BLaER1 treated with 17β-estradiol and CSF1 and Interleukin-3, amounts not matched to agents 10 nM and 100 nM (cell line): ENCODE data around the gene TRRAP.

Source experiments
- H3K27ac ChIP-seq, 11 experiments: shearing (Covaris generic); formaldehyde crosslinking; 2 replicates each; pipeline ENCODE4 v1.8.1; 2022
- H3K27me3 ChIP-seq, 11 experiments: shearing (Covaris generic); formaldehyde crosslinking; 2 replicates each; pipeline ENCODE4 v1.8.1; 2022
- H3K36me3 ChIP-seq, 11 experiments: shearing (Covaris generic); formaldehyde crosslinking; 2 replicates each; pipeline ENCODE4 v1.8.1; 2022
- H3K4me1 ChIP-seq, 10 experiments: shearing (Covaris generic); formaldehyde crosslinking; 2 replicates each; pipeline ENCODE4 v1.8.1; 2022
- H3K4me2 ChIP-seq, 11 experiments: shearing (Covaris generic); formaldehyde crosslinking; 2 replicates each; pipeline ENCODE4 v1.8.1; 2022
- H3K4me3 ChIP-seq, 10 experiments: shearing (Covaris generic); formaldehyde crosslinking; 2 replicates each; pipeline ENCODE4 v1.8.1; 2022
- H3K9ac ChIP-seq, 11 experiments: shearing (Covaris generic); formaldehyde crosslinking; 2 replicates each; pipeline ENCODE4 v1.8.1; 2022
- H3K9me3 ChIP-seq, 11 experiments: shearing (Covaris generic); formaldehyde crosslinking; replicated peaks in 1 of 11; 2 replicates each; pipeline ENCODE4 v1.8.1; 2022
- H4K20me1 ChIP-seq, 11 experiments: shearing (Covaris generic); formaldehyde crosslinking; 2 replicates each; pipeline ENCODE4 v1.8.1; 2022
- Cebpa-rat ChIP-seq, 11 experiments: shearing (Covaris generic); IDR thresholded peaks; 2 replicates each; pipeline ENCODE4 v1.8.1; 2022

TRRAP gene

DNA sequence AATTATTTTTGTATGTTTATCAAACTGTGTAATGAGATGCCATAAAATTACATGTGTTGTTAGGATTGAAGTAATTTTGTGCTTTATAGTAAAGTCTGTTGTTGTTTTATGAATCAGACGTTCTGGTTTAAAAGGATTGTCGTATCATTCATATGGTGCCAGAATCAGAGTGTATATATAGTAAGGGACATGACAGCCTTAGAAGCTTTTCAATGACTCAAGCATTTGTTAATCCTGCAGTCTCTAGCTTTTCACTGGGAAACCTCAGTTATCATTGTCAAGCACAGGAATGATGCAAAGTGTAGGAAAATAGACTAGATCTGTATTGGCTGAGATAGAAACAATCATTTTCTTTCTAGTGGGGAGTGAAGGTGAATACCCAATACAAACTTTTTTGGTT lies 57.5 kb downstream of the TRRAP start:
- Histone ChIP-seq H3K36me3 (peaks cover 100% of the 10 kb centered on the region in 11 experiments), H3K27me3 (no peaks in the 10 kb centered on the region), H3K4me2 (no peak overlapping the region), H3K9me3 (no peaks in the 10 kb centered on the region), H3K9ac (no peak overlapping the region), H4K20me1 (peaks cover 0 to 66% (median 25%) of the 10 kb centered on the region in 11 experiments; a peak in 16 of 22 replicates), H3K4me3 (no peak overlapping the region), H3K4me1 (no peaks in the 10 kb centered on the region), H3K27ac (no peak overlapping the region)
- TF ChIP-seq Cebpa-rat (IDR thresholded peaks at IDR 0.05): no peak

DNA sequence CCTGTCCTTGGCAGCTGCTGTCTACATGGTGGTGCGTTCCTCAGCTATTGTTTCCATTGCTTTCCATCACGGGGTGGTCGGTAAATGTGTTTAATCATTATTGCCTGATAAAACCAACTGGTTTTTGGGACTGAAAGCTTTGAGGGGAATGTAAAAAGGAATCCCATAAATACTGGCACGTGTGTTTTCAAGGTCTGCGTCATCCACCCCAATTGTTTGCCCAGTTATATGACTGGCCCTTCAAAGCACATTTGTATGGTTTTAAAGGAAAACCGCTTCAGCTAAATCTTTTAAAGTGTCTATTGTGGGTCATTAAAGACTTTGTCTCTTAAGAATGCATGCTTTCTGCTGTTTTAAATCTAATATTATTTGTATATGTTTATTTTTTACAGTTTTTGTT lies 65.0 kb downstream of the TRRAP start:
- peaks cover 99 to 100% (median 100%) of the 10 kb centered on the region in 11 experiments for H3K36me3 ChIP-seq
- H3K27me3 ChIP-seq: no peaks in the 10 kb centered on the region
- H3K9me3 ChIP-seq: no peaks in the 10 kb centered on the region
- H3K27ac ChIP-seq: no peak overlapping the region
- peaks cover 18 to 89% (median 67%) of the 10 kb centered on the region in 11 experiments; a peak in 21 of 22 replicates for H4K20me1 ChIP-seq
- no peak overlapping the region for H3K4me3 ChIP-seq
- no peaks in the 10 kb centered on the region for H3K4me1 ChIP-seq
- H3K4me2 ChIP-seq: no peak overlapping the region
- H3K9ac ChIP-seq: no peak overlapping the region
- TF ChIP-seq Cebpa-rat (IDR thresholded peaks at IDR 0.05): no peak

DNA sequence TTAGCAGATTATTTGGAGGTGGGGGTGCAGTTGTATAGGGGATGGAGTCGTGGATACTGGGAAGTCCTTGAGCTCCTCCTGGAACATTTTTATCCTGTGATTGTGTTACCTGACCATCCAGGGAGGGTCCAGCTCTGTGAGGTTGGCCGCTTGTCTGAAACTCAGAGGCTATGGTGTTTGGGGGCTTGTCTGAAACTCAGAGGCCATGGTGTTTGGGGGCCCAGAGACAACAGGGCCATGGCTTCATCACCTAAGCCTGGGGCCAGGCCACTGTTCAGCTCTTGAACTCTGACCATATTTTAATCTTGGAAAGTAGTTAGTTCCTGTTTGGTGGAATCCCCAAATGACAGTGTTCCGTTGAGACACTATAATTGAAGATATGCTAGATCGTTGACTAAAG lies 66.1 kb downstream of the TRRAP start:
- TF ChIP-seq Cebpa-rat (IDR thresholded peaks at IDR 0.05): no peak
- Histone ChIP-seq H3K27me3 (no peaks in the 10 kb centered on the region), H4K20me1 (peaks cover 18 to 90% (median 67%) of the 10 kb centered on the region in 11 experiments; a peak in 21 of 22 replicates), H3K27ac (no peak overlapping the region), H3K9ac (no peak overlapping the region), H3K36me3 (peaks cover 99 to 100% (median 100%) of the 10 kb centered on the region in 11 experiments), H3K4me1 (no peaks in the 10 kb centered on the region), H3K4me3 (no peak overlapping the region), H3K4me2 (no peak overlapping the region), H3K9me3 (no peaks in the 10 kb centered on the region)

DNA sequence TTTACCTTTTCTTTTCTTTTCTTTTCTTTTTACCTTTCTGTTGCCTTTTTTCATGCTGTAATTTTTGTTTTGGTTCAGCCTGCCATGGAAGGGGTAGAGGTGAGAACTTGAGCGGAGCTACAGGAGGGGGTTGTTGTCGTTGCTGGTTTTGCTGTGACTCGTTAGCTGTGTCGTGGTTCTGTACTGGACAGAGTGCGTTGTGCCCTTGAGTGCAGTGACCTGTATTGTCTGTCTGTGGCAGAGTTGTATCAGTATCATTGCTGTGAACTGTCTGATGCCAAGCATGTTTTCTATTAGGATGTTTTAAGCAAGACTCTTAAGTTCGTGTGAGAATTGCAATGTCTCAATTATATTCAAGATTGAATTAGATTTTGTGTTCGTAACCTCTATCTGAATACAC lies 67.5 kb downstream of the TRRAP start:
- H3K4me1 ChIP-seq: no peaks in the 10 kb centered on the region
- no peak overlapping the region for H3K4me3 ChIP-seq
- no peak overlapping the region for H3K4me2 ChIP-seq
- no peak overlapping the region for H3K27ac ChIP-seq
- H3K36me3 ChIP-seq: peaks cover 99 to 100% (median 100%) of the 10 kb centered on the region in 11 experiments
- H4K20me1 ChIP-seq: peaks cover 18 to 89% (median 61%) of the 10 kb centered on the region in 11 experiments; a peak in 21 of 22 replicates
- no peaks in the 10 kb centered on the region for H3K9me3 ChIP-seq
- no peaks in the 10 kb centered on the region for H3K27me3 ChIP-seq
- TF ChIP-seq Cebpa-rat (IDR thresholded peaks at IDR 0.05): no peak
- H3K9ac ChIP-seq: no peak overlapping the region

DNA sequence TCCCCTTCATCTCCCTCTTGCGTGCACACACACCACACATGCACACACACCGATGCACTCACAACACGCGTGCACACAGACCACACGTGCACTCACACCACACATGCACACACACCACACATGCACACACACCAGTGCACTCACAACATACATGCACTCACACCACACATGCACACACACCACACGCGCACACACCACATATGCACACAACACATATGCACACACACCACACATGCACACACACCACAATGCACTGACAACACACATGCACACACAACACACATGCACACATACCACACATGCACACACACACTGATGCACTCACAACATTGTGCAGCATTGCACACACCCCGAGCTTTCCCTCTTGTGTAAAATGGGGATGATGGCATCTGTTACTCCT lies 68.1 kb downstream of the TRRAP start:
- Histone ChIP-seq H3K27ac (no peak overlapping the region), H3K9ac (no peak overlapping the region), H3K4me1 (no peaks in the 10 kb centered on the region), H3K4me2 (no peak overlapping the region), H3K4me3 (no peak overlapping the region), H3K36me3 (peaks cover 99 to 100% (median 100%) of the 10 kb centered on the region in 11 experiments), H4K20me1 (peaks cover 18 to 90% (median 61%) of the 10 kb centered on the region in 11 experiments; a peak in 21 of 22 replicates), H3K9me3 (no peaks in the 10 kb centered on the region), H3K27me3 (no peaks in the 10 kb centered on the region)
- no peak for TF ChIP-seq Cebpa-rat (IDR thresholded peaks at IDR 0.05)

DNA sequence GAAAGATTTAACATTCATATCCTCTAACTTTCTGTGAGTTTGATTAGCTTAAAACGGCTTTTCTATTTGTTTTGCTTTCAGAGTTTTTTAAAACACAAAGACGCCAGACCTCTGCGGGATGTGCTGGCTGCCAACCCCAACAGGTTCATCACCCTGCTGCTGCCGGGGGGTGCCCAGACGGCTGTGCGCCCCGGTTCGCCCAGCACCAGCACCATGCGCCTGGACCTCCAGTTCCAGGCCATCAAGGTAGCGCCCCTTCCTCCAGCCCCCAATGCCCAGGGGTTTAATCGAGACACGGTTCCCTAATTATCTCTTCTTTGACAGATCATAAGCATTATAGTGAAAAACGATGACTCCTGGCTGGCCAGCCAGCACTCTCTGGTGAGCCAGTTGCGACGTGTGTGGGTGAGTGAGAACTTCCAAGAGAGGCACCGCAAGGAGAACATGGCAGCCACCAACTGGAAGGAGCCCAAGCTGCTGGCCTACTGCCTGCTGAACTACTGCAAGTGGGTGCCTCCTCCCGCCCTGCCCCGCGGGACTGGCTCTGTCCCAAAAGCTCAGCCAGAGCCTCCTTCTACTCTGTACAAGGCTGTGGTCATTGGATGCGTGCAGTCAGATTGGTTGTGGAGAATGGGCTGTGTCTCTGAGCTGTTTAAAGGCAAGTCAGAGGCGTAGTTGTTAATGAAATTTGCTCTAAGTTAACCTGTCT lies 71.2 kb downstream of the TRRAP start:
- no peak overlapping the region for H3K4me2 ChIP-seq
- TF ChIP-seq Cebpa-rat (IDR thresholded peaks at IDR 0.05): no peak
- H3K4me3 ChIP-seq: no peak overlapping the region
- H3K4me1 ChIP-seq: no peaks in the 10 kb centered on the region
- H3K9ac ChIP-seq: no peak overlapping the region
- no peaks in the 10 kb centered on the region for H3K27me3 ChIP-seq
- H4K20me1 ChIP-seq: peaks cover 18 to 85% (median 39%) of the 10 kb centered on the region in 11 experiments; a peak in 21 of 22 replicates
- no peaks in the 10 kb centered on the region for H3K9me3 ChIP-seq
- peaks cover 99 to 100% (median 100%) of the 10 kb centered on the region in 11 experiments for H3K36me3 ChIP-seq
- H3K27ac ChIP-seq: no peak overlapping the region

DNA sequence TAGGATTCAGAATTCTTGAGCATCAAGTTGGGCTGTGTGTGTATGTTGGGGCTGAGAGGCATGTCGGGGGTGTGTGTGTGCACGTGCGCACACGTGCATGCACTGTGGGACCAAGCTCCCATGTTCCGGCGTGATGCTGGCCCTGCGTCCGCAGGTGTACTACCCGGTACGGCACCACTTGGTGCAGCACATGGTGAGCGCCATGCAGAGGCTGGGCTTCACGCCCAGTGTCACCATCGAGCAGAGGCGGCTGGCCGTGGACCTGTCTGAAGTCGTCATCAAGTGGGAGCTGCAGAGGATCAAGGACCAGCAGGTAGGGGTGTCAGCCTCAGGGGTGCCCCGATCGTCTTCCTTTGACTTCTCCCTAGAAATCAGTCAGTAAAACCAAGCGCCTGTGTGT lies 77.7 kb downstream of the TRRAP start:
- Histone ChIP-seq H3K9ac (no peak overlapping the region), H3K27me3 (no peaks in the 10 kb centered on the region), H3K36me3 (peaks cover 99 to 100% (median 100%) of the 10 kb centered on the region in 11 experiments), H3K9me3 (no peaks in the 10 kb centered on the region), H3K27ac (no peak overlapping the region), H3K4me2 (no peak overlapping the region), H4K20me1 (peaks cover 0 to 68% (median 30%) of the 10 kb centered on the region in 11 experiments; a peak in 15 of 22 replicates), H3K4me1 (no peaks in the 10 kb centered on the region), H3K4me3 (no peak overlapping the region)
- no peak for TF ChIP-seq Cebpa-rat (IDR thresholded peaks at IDR 0.05)

DNA sequence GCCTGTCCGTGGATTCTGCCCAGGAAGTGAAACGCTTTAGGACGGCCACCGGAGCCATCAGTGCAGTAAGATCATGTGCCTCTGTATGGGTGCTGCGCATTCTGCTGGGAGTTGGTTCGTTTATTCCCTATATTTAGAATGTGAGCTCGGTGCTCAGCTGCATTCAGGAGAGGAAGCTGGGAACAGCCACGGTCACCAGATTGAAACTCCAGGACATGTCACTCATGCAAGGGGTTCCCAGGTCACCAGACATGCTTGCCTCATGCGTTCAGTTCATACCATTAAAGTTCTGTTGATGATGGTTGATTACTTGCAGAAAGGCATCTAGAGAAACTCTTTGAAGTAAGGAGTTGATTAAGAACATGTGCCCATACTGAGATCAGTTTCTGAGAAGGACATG lies 78.1 kb downstream of the TRRAP start:
- H4K20me1 ChIP-seq: peaks cover 0 to 66% (median 30%) of the 10 kb centered on the region in 11 experiments; a peak in 14 of 22 replicates
- H3K27me3 ChIP-seq: no peaks in the 10 kb centered on the region
- H3K4me1 ChIP-seq: no peaks in the 10 kb centered on the region
- H3K4me3 ChIP-seq: no peak overlapping the region
- H3K9me3 ChIP-seq: no peaks in the 10 kb centered on the region
- H3K36me3 ChIP-seq: peaks cover 99 to 100% (median 100%) of the 10 kb centered on the region in 11 experiments
- H3K4me2 ChIP-seq: no peak overlapping the region
- no peak overlapping the region for H3K27ac ChIP-seq
- no peak for TF ChIP-seq Cebpa-rat (IDR thresholded peaks at IDR 0.05)
- no peak overlapping the region for H3K9ac ChIP-seq

DNA sequence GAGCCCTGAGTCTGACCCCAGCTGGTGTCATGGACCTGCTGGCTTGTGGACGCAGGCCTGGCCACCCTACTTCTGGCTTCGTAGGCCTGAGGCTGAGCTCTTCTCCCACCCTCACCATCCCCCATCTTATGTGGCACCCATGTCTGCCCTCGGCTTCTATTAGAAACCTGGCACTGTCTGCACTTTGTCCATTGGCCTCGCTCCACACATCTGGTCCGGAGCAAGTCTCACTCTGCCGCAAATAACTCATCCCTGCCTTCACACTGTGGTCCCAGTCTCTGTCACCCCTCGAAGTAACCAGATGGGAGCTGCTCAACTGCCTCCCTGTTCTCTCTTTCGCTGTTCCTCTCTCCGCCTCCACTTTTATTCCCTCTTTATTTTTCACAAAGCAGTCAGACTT lies 78.6 kb downstream of the TRRAP start:
- H3K9ac ChIP-seq: no peak overlapping the region
- no peak overlapping the region for H3K4me3 ChIP-seq
- no peak for TF ChIP-seq Cebpa-rat (IDR thresholded peaks at IDR 0.05)
- no peaks in the 10 kb centered on the region for H3K4me1 ChIP-seq
- H3K27me3 ChIP-seq: no peaks in the 10 kb centered on the region
- no peaks in the 10 kb centered on the region for H3K9me3 ChIP-seq
- H4K20me1 ChIP-seq: peaks cover 0 to 62% (median 30%) of the 10 kb centered on the region in 11 experiments; a peak in 14 of 22 replicates
- H3K4me2 ChIP-seq: no peak overlapping the region
- H3K36me3 ChIP-seq: peaks cover 99 to 100% (median 100%) of the 10 kb centered on the region in 11 experiments
- no peak overlapping the region for H3K27ac ChIP-seq

DNA sequence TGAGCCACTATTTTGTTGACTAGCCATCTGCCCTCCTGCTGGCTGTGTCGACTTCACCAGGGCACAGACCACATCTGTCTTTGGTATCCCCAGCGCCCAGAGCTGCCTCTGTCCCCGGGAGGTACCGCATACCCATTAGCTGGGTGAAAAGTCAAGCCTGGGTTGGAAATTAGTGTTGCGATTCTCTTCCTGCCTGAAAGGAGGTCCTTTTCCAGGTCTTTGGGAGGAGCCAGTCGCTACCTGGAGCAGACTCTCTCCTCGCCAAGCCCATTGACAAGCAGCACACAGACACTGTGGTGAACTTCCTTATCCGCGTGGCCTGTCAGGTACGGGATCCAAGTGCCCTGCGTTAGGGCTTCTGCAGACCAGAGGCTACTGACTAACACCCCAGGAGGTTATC lies 79.4 kb downstream of the TRRAP start:
- no peak overlapping the region for H3K4me2 ChIP-seq

More for the DNA sequence above, 79.4 kb downstream of the TRRAP start:
- Histone ChIP-seq H3K9me3 (no peaks in the 10 kb centered on the region), H3K4me3 (no peak overlapping the region), H3K36me3 (peaks cover 99 to 100% (median 100%) of the 10 kb centered on the region in 11 experiments), H3K27me3 (no peaks in the 10 kb centered on the region), H3K27ac (no peak overlapping the region), H4K20me1 (peaks cover 0 to 64% (median 30%) of the 10 kb centered on the region in 11 experiments; a peak in 15 of 22 replicates), H3K9ac (no peak overlapping the region), H3K4me1 (no peaks in the 10 kb centered on the region)
- TF ChIP-seq Cebpa-rat (IDR thresholded peaks at IDR 0.05): no peak
